Nephron (organoid): ENCODE data around the gene SH3BP5.

Experiments used
- H3K27ac Mint-ChIP-seq, 3 experiments: 2 replicates each; pipeline ENCODE4 v1.8.0; 2020; ENCODE audit warnings: mixed read lengths in 3 of 3, mild to moderate bottlenecking in 2 of 3, moderate library complexity in 1 of 3
- H3K27me3 Mint-ChIP-seq: 2 replicates; pipeline ENCODE4 v1.8.0; 2021; ENCODE audit warnings: low read depth, mild to moderate bottlenecking, moderate library complexity, mixed read lengths
- H3K36me3 Mint-ChIP-seq: 2 replicates; pipeline ENCODE4 v1.8.0; 2020; ENCODE audit warnings: low read depth, mixed read lengths
- H3K4me1 Mint-ChIP-seq: 2 replicates; pipeline ENCODE4 v1.8.0; 2020; ENCODE audit warnings: mixed read lengths
- H3K4me3 Mint-ChIP-seq, 3 experiments: 2 replicates each; pipeline ENCODE4 v1.8.0; 2020; ENCODE audit warnings: mild to moderate bottlenecking in 3 of 3, mixed read lengths in 3 of 3, moderate library complexity in 2 of 3
- H3K9me3 Mint-ChIP-seq: 2 replicates; pipeline ENCODE4 v1.8.0; 2020; ENCODE audit warnings: mixed read lengths
- CTCF ChIP-seq, 3 experiments: fragments of 200-600 bp; sonication (generic); IDR thresholded peaks; one replicate each; pipeline ENCODE4 v1.5.0; 2021; ENCODE audit warnings: antibody characterized with exemption in 3 of 3; ENCODE audit not compliant: unreplicated experiment in 3 of 3

The SH3BP5 gene

GRCh38 chr3:15217841-15218267 lies 114.5 kb downstream of the SH3BP5 start:
- Mint-ChIP-seq H3K36me3 (peaks cover 71% of the 10 kb centered on the region), H3K27ac (no peak overlapping the region)
- TF ChIP-seq CTCF (IDR thresholded peaks at IDR 0.05; ENCODE audit: unreplicated experiment in 3 of 3): no peak

GRCh38 chr3:15217011-15217671 lies 115.2 kb downstream of the SH3BP5 start:
- peaks cover 69% of the 10 kb centered on the region for H3K36me3 Mint-ChIP-seq
- no peaks in the 10 kb centered on the region for H3K4me1 Mint-ChIP-seq
- H3K27ac Mint-ChIP-seq: no peak overlapping the region
- no peaks in the 10 kb centered on the region for H3K27me3 Mint-ChIP-seq
- no peaks in the 10 kb centered on the region for H3K9me3 Mint-ChIP-seq
- TF ChIP-seq CTCF (IDR thresholded peaks at IDR 0.05; ENCODE audit: unreplicated experiment in 3 of 3): no peak
- no peak overlapping the region for H3K4me3 Mint-ChIP-seq

More at GRCh38 chr3:15217841-15218267, 114.5 kb downstream of the SH3BP5 start:
- Mint-ChIP-seq H3K27me3 (no peaks in the 10 kb centered on the region), H3K4me3 (no peak overlapping the region), H3K4me1 (no peaks in the 10 kb centered on the region), H3K9me3 (no peaks in the 10 kb centered on the region)

- Mint-ChIP-seq H3K4me3 (no peak overlapping the region), H3K4me1 (no peaks in the 10 kb centered on the region), H3K27ac (no peak overlapping the region), H3K9me3 (no peaks in the 10 kb centered on the region), H3K36me3 (peaks cover 76% of the 10 kb centered on the region), H3K27me3 (no peaks in the 10 kb centered on the region)
- no peak for TF ChIP-seq CTCF (IDR thresholded peaks at IDR 0.05; ENCODE audit: unreplicated experiment in 3 of 3)
These were observed 115.9 kb downstream of the SH3BP5 start for GRCh38 chr3:15216501-15216900.

- no peak for TF ChIP-seq CTCF (IDR thresholded peaks at IDR 0.05; ENCODE audit: unreplicated experiment in 3 of 3)
- no peak overlapping the region for H3K27ac Mint-ChIP-seq
- no peaks in the 10 kb centered on the region for H3K27me3 Mint-ChIP-seq
- H3K9me3 Mint-ChIP-seq: no peaks in the 10 kb centered on the region
- peaks cover 79% of the 10 kb centered on the region for H3K36me3 Mint-ChIP-seq
- H3K4me3 Mint-ChIP-seq: no peak overlapping the region
- no peaks in the 10 kb centered on the region for H3K4me1 Mint-ChIP-seq
These were observed 116.4 kb downstream of the SH3BP5 start for GRCh38 chr3:15215996-15216395.

GRCh38 chr3:15214758-15215157 lies 117.6 kb downstream of the SH3BP5 start:
- TF ChIP-seq CTCF (IDR thresholded peaks at IDR 0.05; ENCODE audit: unreplicated experiment in 3 of 3): no peak
- peaks cover 74% of the 10 kb centered on the region for H3K36me3 Mint-ChIP-seq
- no peak overlapping the region for H3K27ac Mint-ChIP-seq
- no peak overlapping the region for H3K4me3 Mint-ChIP-seq
- no peaks in the 10 kb centered on the region for H3K4me1 Mint-ChIP-seq
- no peaks in the 10 kb centered on the region for H3K27me3 Mint-ChIP-seq
- H3K9me3 Mint-ChIP-seq: no peaks in the 10 kb centered on the region

- H3K4me3 Mint-ChIP-seq: no peak overlapping the region
- no peak for TF ChIP-seq CTCF (IDR thresholded peaks at IDR 0.05; ENCODE audit: unreplicated experiment in 3 of 3)
These were observed 120.4 kb downstream of the SH3BP5 start for GRCh38 chr3:15211937-15212336.

More at GRCh38 chr3:15211937-15212336, 120.4 kb downstream of the SH3BP5 start:
- H3K36me3 Mint-ChIP-seq: peaks cover 49% of the 10 kb centered on the region
- H3K9me3 Mint-ChIP-seq: no peaks in the 10 kb centered on the region
- H3K27me3 Mint-ChIP-seq: no peaks in the 10 kb centered on the region
- no peak overlapping the region for H3K27ac Mint-ChIP-seq
- H3K4me1 Mint-ChIP-seq: peaks cover 13% of the 10 kb centered on the region
